ENCODE results near the gene CLIC3. TPM values are rescaled to one million over a fixed set of nuclear protein-coding genes. Genes with fewer than 3 reads are reported as not detected.

The CLIC3 gene
- total RNA-seq, 2 donors from 2014 or later = 0.26 TPM; not detected in 1

- Mint-ChIP-seq H3K4me1 (no peaks in the 10 kb centered on the region), H3K36me3 (ENCODE audit: low read depth) (peaks cover 13% of the 10 kb centered on the region), H3K27ac (no peak overlapping the region), H3K9me3 (no peaks in the 10 kb centered on the region), H3K27me3 (no peaks in the 10 kb centered on the region), H3K4me3 (no peak overlapping the region)
- no peak for ATAC-seq (replicated peaks)
Observed at GRCh38 chr9:137015976-137016375, 19.6 kb upstream of the CLIC3 start.

DNA sequence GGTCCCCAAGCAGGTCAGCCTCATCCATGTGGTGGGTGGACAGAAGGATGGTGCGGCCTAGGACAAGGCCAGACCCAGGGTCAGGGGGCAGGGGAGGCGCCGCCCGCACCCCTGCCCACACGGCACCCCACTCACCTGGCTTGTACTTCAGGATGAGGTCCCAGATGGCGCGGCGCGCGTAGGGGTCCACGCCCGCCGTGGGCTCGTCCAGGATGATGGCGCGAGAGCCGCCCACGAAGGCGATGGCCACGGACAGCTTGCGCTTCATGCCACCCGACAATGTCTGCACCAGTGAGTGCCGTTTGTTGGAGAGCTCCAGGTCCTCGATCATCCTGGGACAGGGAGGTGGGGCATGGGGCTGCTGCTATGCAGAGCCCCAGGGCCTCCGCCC, 19.2 kb upstream of the CLIC3 start:
- Mint-ChIP-seq H3K27ac (no peak overlapping the region), H3K27me3 (no peaks in the 10 kb centered on the region), H3K9me3 (no peaks in the 10 kb centered on the region), H3K4me1 (no peaks in the 10 kb centered on the region), H3K4me3 (no peak overlapping the region), H3K36me3 (ENCODE audit: low read depth) (peaks cover 13% of the 10 kb centered on the region)
- ATAC-seq (replicated peaks) = no peak

DNA sequence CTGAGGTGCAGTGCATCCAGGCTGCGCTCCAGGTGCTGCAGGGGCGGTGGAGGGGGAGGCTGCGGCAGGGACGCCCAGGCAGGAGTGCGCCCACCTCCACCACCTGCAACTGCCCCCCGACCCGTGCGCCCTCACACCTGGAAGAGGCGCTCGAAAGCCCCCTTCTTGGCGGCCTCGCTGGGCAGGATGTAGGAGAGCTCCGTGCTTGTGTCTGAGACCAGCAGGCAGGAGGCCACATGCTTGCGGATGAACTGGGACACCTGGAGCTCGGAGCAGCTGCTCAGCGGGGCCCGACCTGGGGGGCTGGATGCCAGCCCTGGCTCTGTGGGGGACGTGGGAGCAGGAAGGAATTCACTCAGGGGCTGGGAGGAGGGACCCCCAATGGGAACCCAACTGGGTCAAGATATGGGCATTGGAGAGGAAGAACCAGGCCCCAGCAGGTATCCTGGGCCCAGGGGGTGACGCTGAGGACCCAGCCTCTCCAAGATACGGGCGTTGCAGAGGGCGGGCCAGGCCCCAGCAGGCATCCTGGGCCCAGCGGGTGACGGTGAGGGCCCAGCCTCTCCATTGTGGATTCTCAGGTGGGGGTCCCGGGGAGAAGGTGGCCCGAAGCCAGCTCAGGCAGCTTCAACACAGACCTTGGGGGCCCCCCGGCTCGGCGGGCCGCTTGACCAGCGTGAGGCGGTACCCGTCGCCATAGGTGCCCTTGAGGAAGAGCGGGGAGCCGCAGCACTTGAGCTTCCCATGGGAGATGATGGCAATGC, 18.6 kb upstream of the CLIC3 start:
- Mint-ChIP-seq H3K4me3 (no peak overlapping the region), H3K4me1 (no peaks in the 10 kb centered on the region), H3K27ac (no peak overlapping the region), H3K9me3 (no peaks in the 10 kb centered on the region), H3K36me3 (ENCODE audit: low read depth) (peaks cover 13% of the 10 kb centered on the region), H3K27me3 (no peaks in the 10 kb centered on the region)
- no peak for ATAC-seq (replicated peaks)

GRCh38 chr9:137014166-137014565, 17.8 kb upstream of the CLIC3 start:
- Mint-ChIP-seq H3K9me3 (no peaks in the 10 kb centered on the region), H3K27ac (no peak overlapping the region), H3K4me3 (no peak overlapping the region), H3K27me3 (no peaks in the 10 kb centered on the region), H3K4me1 (no peaks in the 10 kb centered on the region), H3K36me3 (ENCODE audit: low read depth) (peaks cover 13% of the 10 kb centered on the region)
- ATAC-seq (replicated peaks) = no peak

GRCh38 chr9:137013571-137013940, 17.2 kb upstream of the CLIC3 start:
- Mint-ChIP-seq H3K9me3 (no peaks in the 10 kb centered on the region), H3K27me3 (no peaks in the 10 kb centered on the region), H3K27ac (no peak overlapping the region), H3K36me3 (ENCODE audit: low read depth) (peaks cover 13% of the 10 kb centered on the region), H3K4me3 (no peak overlapping the region), H3K4me1 (no peaks in the 10 kb centered on the region)
- no peak for ATAC-seq (replicated peaks)

GRCh38 chr9:137012694-137013570, 16.6 kb upstream of the CLIC3 start:
- no peak overlapping the region for H3K27ac Mint-ChIP-seq
- H3K36me3 Mint-ChIP-seq (ENCODE audit: low read depth) = peaks cover 13% of the 10 kb centered on the region
- no peaks in the 10 kb centered on the region for H3K4me1 Mint-ChIP-seq
- H3K27me3 Mint-ChIP-seq = no peaks in the 10 kb centered on the region
- H3K9me3 Mint-ChIP-seq = no peaks in the 10 kb centered on the region
- H3K4me3 Mint-ChIP-seq = no peak overlapping the region
- ATAC-seq (replicated peaks) = no peak

GRCh38 chr9:137011907-137012675, 15.7 kb upstream of the CLIC3 start:
- H3K27ac Mint-ChIP-seq = no peak overlapping the region
- H3K27me3 Mint-ChIP-seq = no peaks in the 10 kb centered on the region
- H3K9me3 Mint-ChIP-seq = no peaks in the 10 kb centered on the region
- no peaks in the 10 kb centered on the region for H3K4me1 Mint-ChIP-seq
- no peak overlapping the region for H3K4me3 Mint-ChIP-seq
- H3K36me3 Mint-ChIP-seq (ENCODE audit: low read depth) = peaks cover 13% of the 10 kb centered on the region
- ATAC-seq (replicated peaks) = no peak

DNA sequence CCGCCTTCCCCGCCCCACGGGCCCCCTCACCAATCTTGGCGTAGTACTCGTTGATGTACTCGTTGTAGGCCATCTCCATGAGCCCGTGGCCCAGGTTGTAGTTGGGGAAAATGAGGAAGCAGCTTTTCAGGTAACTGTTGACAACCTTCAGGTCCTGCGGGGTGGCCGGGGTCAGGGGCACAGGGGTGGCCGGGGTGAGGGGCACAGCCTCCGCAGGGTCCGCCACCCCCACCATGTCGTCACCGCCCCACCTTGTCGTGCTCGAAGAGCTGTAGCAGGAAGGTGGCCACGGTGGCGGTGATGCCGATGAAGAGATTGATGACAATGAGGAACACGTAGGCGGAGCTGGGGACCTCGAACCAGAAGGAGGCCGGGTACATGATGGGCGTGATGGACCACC, 14.8 kb upstream of the CLIC3 start:
- H3K4me3 Mint-ChIP-seq = no peak overlapping the region
- H3K27me3 Mint-ChIP-seq = no peaks in the 10 kb centered on the region
- no peaks in the 10 kb centered on the region for H3K9me3 Mint-ChIP-seq
- H3K4me1 Mint-ChIP-seq = no peaks in the 10 kb centered on the region
- no peak overlapping the region for H3K27ac Mint-ChIP-seq
- no peak for ATAC-seq (replicated peaks)
- H3K36me3 Mint-ChIP-seq (ENCODE audit: low read depth) = peaks cover 8% of the 10 kb centered on the region

DNA sequence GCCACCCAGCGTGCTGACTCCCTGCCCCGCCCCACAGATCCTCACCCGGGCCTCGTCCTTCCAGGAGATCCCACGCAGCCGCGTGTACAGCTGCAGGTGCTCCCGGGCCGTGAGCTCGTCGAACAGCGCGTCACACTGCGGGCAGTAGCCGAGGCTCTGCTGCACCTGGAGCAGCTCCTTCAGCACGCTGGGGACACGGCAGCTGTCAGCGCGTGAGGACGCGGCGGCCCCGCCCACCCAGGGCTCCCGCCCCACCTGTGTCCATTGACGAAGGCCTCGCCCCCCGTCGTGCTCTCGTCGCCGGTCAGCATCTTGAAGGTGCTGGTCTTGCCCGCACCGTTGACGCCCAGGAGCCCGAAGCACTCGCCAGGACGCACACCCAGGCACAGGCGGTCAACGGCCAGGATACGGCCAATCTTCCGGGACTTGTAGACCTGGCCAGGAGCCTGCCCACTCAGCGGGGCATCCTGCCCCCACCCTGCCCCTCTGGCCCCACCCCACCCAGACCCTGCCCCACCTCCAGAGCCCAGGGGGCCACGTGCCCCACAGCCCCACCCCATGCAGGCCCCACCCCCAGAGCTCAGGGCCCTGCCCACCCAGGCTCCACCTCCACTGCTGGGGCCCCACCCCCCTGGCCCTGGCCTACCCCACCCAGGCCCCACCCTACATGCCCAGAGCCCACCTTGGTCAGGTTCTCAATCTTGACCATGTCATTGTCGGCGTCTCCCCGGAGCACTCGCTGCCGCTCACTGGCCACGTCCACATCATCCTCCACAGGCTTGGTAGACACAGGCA, 13.8 kb upstream of the CLIC3 start:
- Mint-ChIP-seq H3K9me3 (no peaks in the 10 kb centered on the region), H3K27me3 (no peaks in the 10 kb centered on the region), H3K27ac (no peak overlapping the region), H3K36me3 (ENCODE audit: low read depth) (peaks cover 8% of the 10 kb centered on the region), H3K4me3 (no peak overlapping the region), H3K4me1 (no peaks in the 10 kb centered on the region)
- ATAC-seq (replicated peaks) = no peak

GRCh38 chr9:137009217-137009616, 12.8 kb upstream of the CLIC3 start:
- Mint-ChIP-seq H3K27me3 (no peaks in the 10 kb centered on the region), H3K4me1 (no peaks in the 10 kb centered on the region), H3K9me3 (no peaks in the 10 kb centered on the region), H3K36me3 (ENCODE audit: low read depth) (peaks cover 8% of the 10 kb centered on the region), H3K4me3 (no peak overlapping the region), H3K27ac (no peak overlapping the region)
- ATAC-seq (replicated peaks) = no peak

- no peak for ATAC-seq (replicated peaks)
- no peaks in the 10 kb centered on the region for H3K4me1 Mint-ChIP-seq
- no peaks in the 10 kb centered on the region for H3K9me3 Mint-ChIP-seq
- no peak overlapping the region for H3K27ac Mint-ChIP-seq
- no peak overlapping the region for H3K4me3 Mint-ChIP-seq
- no peaks in the 10 kb centered on the region for H3K27me3 Mint-ChIP-seq
- H3K36me3 Mint-ChIP-seq (ENCODE audit: low read depth) = peaks cover 8% of the 10 kb centered on the region
Observed at GRCh38 chr9:137008312-137008711, 11.9 kb upstream of the CLIC3 start.

DNA sequence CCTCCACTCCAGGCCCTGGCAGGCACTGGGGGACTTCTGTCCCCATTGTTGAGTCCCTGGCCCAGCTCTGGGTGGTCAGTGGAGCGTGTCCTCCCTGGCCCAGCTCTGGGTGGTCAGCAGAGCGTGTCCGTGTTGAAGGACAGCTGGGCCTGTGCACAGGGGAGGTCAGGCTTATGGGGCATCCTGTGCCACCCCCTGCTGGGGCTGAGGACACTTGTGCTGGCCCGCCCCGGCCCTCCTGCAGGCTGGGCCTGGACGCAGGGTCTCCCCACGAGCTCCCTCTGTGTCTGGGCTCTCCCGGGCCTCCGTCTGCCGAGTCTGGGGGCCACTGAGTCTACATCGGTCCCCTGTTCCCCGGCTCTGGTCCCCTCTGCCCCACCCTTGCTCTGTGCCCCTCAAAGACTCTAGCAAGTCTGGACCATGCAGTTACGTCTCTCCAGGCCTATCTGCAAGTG, 11.5 kb upstream of the CLIC3 start:
- no peaks in the 10 kb centered on the region for H3K9me3 Mint-ChIP-seq
- no peak for ATAC-seq (replicated peaks)
- no peak overlapping the region for H3K27ac Mint-ChIP-seq
- no peaks in the 10 kb centered on the region for H3K4me1 Mint-ChIP-seq
- H3K4me3 Mint-ChIP-seq = no peak overlapping the region
- peaks cover 8% of the 10 kb centered on the region for H3K36me3 Mint-ChIP-seq (ENCODE audit: low read depth)
- H3K27me3 Mint-ChIP-seq = no peaks in the 10 kb centered on the region

- H3K4me3 Mint-ChIP-seq = no peak overlapping the region
Observed at GRCh38 chr9:137007108-137007815, 10.9 kb upstream of the CLIC3 start.

More at GRCh38 chr9:137007108-137007815, 10.9 kb upstream of the CLIC3 start:
- Mint-ChIP-seq H3K9me3 (no peaks in the 10 kb centered on the region), H3K27ac (no peak overlapping the region), H3K27me3 (no peaks in the 10 kb centered on the region), H3K36me3 (ENCODE audit: low read depth) (peaks cover 8% of the 10 kb centered on the region), H3K4me1 (no peaks in the 10 kb centered on the region)
- no peak for ATAC-seq (replicated peaks)

Data from activated T-helper 17 cell treated with anti-CD3 and anti-CD28 coated beads, Interleukin-2, amount 50 U/mL, for 72 hours (primary cell).